HEK293T (cell line): Measurements from ENCODE around the gene CD24.

Experiments used
- ARNT ChIP-seq: fragments of 450-650 bp; IDR thresholded peaks from 2 replicates; pipeline ENCODE4 v1.6.1; 2017; ENCODE audit warnings: mild to moderate bottlenecking
- CTBP1 ChIP-seq: fragments of 450-650 bp; IDR thresholded peaks from 2 replicates; pipeline ENCODE4 v1.6.1; 2016; ENCODE audit warnings: borderline replicate concordance
- ELF4 ChIP-seq: fragments of 450-650 bp; IDR thresholded peaks from 2 replicates; pipeline ENCODE4 v1.6.1; 2017; ENCODE audit warnings: antibody characterized with exemption
- FOXA1 ChIP-seq: fragments of 450-650 bp; IDR thresholded peaks from 2 replicates; pipeline ENCODE4 v1.6.1; 2016; ENCODE audit warnings: mild to moderate bottlenecking
- FOXK2 ChIP-seq: fragments of 450-650 bp; IDR thresholded peaks from 2 replicates; pipeline ENCODE4 v1.6.1; 2016; ENCODE audit warnings: mild to moderate bottlenecking
- FOXM1 ChIP-seq: fragments of 450-650 bp; IDR thresholded peaks from 2 replicates; pipeline ENCODE4 v1.6.1; 2017; ENCODE audit warnings: mild to moderate bottlenecking, borderline replicate concordance
- LEF1 ChIP-seq: fragments of 450-650 bp; IDR thresholded peaks from 2 replicates; pipeline ENCODE4 v1.6.1; 2017; ENCODE audit warnings: mild to moderate bottlenecking, borderline replicate concordance
- PKNOX1 ChIP-seq: fragments of 450-650 bp; IDR thresholded peaks from 2 replicates; pipeline ENCODE4 v1.6.1; 2016
- SP1 ChIP-seq: fragments of 450-650 bp; IDR thresholded peaks from 2 replicates; pipeline ENCODE4 v1.6.1; 2017
- TARDBP ChIP-seq: fragments of 450-650 bp; IDR thresholded peaks from 2 replicates; pipeline ENCODE4 v1.6.1; 2016
- ZNF384 ChIP-seq: fragments of 450-650 bp; IDR thresholded peaks from 2 replicates; pipeline ENCODE4 v1.6.1; 2016

GRCh38 chr6:106964954-106965353 lies 9.6 kb downstream of the CD24 start:
- TF ChIP-seq FOXM1 (no peak), FOXK2 (no peak), PKNOX1 (no peak), LEF1 (no peak), FOXA1 (no peak), ELF4 (no peak), ZNF384 (no peak), CTBP1 (no peak), ARNT (no peak), TARDBP (no peak), SP1 (no peak)
